HG02642 (cell line): ENCODE results near the gene POU6F2.
"Not testable (repeated sequence)": the region's sequence is repeated elsewhere in the genome, so short reads cannot be mapped to it uniquely, and the experiment has no call there.

Source experiments
- ATAC-seq: cut with Tn5 transposase; IDR thresholded peaks from one replicate; pipeline ENCODE4 v1.9.1; 2021; ENCODE audit warnings: mild to moderate bottlenecking; ENCODE audit not compliant: unreplicated experiment, poor library complexity

POU6F2 gene

GRCh38 chr7:38978491-38978890 is 782 bp downstream of the POU6F2 start:
- ATAC-seq, result no peak

- no peak for ATAC-seq
These were observed 14.5 kb downstream of the POU6F2 start for GRCh38 chr7:38992203-38992602.

- no peak for ATAC-seq
These were observed 23.9 kb downstream of the POU6F2 start for GRCh38 chr7:39001595-39001994.

- no peak for ATAC-seq
These were observed 25.0 kb downstream of the POU6F2 start for GRCh38 chr7:39002755-39003154.

GRCh38 chr7:39005036-39005435 is 27.3 kb downstream of the POU6F2 start:
- no peak for ATAC-seq

- no peak for ATAC-seq
These were observed 27.8 kb downstream of the POU6F2 start for GRCh38 chr7:39005461-39005860.

GRCh38 chr7:39013049-39013939 is 35.6 kb downstream of the POU6F2 start:
- not testable (repeated sequence) for ATAC-seq

- ATAC-seq, result no peak
These were observed 38.9 kb downstream of the POU6F2 start for GRCh38 chr7:39016609-39017008.

- ATAC-seq, result no peak
These were observed 39.7 kb downstream of the POU6F2 start for GRCh38 chr7:39017369-39017915.

GRCh38 chr7:39022796-39023195 is 45.1 kb downstream of the POU6F2 start:
- ATAC-seq, result no peak

- no peak for ATAC-seq
These were observed 49.8 kb downstream of the POU6F2 start for GRCh38 chr7:39027491-39027890.

GRCh38 chr7:39033885-39034624 is 56.3 kb downstream of the POU6F2 start:
- ATAC-seq, result no peak

GRCh38 chr7:39035156-39035555 is 57.4 kb downstream of the POU6F2 start:
- no peak for ATAC-seq

- no peak for ATAC-seq
These were observed 58.2 kb downstream of the POU6F2 start for GRCh38 chr7:39035903-39036302.

- no peak for ATAC-seq
These were observed 65.0 kb downstream of the POU6F2 start for GRCh38 chr7:39042670-39043069.

- ATAC-seq, result no peak
These were observed 65.8 kb downstream of the POU6F2 start for GRCh38 chr7:39043531-39043930.

GRCh38 chr7:39044489-39044888 is 66.8 kb downstream of the POU6F2 start:
- ATAC-seq, result no peak

GRCh38 chr7:39045231-39045630 is 67.5 kb downstream of the POU6F2 start:
- ATAC-seq, result no peak

- ATAC-seq, result no peak
These were observed 73.6 kb downstream of the POU6F2 start for GRCh38 chr7:39051279-39051678.

GRCh38 chr7:39051707-39052106 is 74.0 kb downstream of the POU6F2 start:
- no peak for ATAC-seq

- ATAC-seq, result no peak
These were observed 77.0 kb downstream of the POU6F2 start for GRCh38 chr7:39054731-39055130.
